GM12872 (cell line): Measurements from ENCODE around the gene ANKH.

ENCODE experiments used
- CTCF ChIP-seq: IDR thresholded peaks from 3 replicates; pipeline ENCODE4 v1.5.1; 2011; ENCODE audit warnings: low read depth, mild to moderate bottlenecking, low read length, moderate library complexity; ENCODE audit not compliant: insufficient read depth

The ANKH gene

GRCh38 chr5:14699807-14700400, 171.7 kb downstream of the ANKH start:
- no peak for TF ChIP-seq CTCF

- no peak for TF ChIP-seq CTCF
These were observed 172.4 kb downstream of the ANKH start for GRCh38 chr5:14699159-14699558.

- no peak for TF ChIP-seq CTCF
These were observed 173.1 kb downstream of the ANKH start for GRCh38 chr5:14698495-14698894.

GRCh38 chr5:14696851-14697250, 174.7 kb downstream of the ANKH start:
- no peak for TF ChIP-seq CTCF

GRCh38 chr5:14696057-14696456, 175.5 kb downstream of the ANKH start:
- TF ChIP-seq CTCF, result no peak

GRCh38 chr5:14695152-14695551, 176.4 kb downstream of the ANKH start:
- TF ChIP-seq CTCF, result no peak

- no peak for TF ChIP-seq CTCF
These were observed 178.5 kb downstream of the ANKH start for GRCh38 chr5:14693070-14693469.
